NCI-H1417 treated with DMSO at 0.1 percent for 48 hours (cell line): ENCODE measurements around the gene SMARCE1.

Source experiments
- DNase-seq: peaks from one replicate; lab custom pipeline; 2025; lab: John Stamatoyannopoulos, UW

The SMARCE1 gene

GRCh38 chr17:40645943-40646342 is 1.7 kb downstream of the SMARCE1 start:
- no peak for DNase-seq

DNA sequence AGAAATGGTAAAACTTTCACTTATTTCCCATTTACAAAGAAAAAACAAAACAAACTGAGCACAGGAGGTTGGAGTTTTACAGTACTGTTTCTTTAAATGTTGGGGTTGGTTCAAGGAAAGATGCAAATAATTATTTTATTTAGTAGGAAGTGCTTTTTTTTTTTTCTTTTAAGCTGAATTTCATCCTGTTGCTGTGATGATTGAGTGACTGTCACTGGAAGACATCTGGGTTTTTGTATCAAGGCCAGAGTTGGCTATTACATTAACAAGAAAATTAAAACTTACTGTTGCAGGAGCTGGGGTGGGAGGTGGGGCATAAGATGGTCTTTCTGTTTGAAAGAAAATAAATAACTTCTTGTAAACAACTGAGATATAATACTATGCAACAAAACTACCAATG is 2.3 kb downstream of the SMARCE1 start:
- DNase-seq: no peak

- DNase-seq: no peak
Measured at GRCh38 chr17:40637931-40638330, 9.7 kb downstream of the SMARCE1 start.

DNA sequence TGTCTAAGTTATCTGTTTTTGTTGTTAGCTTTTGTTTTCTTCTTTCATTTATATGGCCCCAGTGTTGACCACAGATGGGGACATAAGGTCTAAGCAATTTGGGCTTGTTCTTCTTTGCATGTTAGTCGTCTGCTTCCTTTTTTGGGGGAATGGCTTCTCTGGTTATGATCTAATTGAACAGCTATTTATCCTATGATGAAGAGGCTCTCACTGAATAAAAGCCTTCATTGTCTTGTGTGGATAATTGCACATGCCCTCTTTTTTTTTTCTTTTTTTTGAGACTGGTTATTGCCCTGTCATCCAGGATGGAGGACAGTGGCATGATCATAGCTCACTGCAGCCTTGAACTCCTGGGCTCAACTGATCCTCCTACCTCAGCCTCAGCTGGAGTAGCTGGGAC is 13.7 kb downstream of the SMARCE1 start:
- no peak for DNase-seq

GRCh38 chr17:40632216-40632615 is 15.4 kb downstream of the SMARCE1 start:
- DNase-seq: no peak

DNA sequence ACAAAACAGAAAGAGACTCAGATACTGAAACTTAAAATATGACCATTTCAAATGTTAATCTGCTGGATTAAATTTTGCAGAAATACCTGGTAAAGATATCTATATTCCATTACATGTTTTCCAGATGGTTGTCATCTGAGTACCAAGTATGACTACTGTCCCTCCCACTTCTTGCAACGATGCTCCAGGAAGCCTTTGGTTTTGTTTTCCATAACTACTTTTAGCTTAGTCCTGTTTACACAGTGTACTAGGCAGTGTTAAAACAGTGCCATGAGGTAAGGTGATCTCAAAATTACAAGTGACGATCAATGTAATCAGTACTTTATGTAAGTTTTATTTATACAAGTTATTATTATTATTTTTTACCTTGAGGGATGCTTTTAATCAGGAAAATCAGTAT is 17.8 kb downstream of the SMARCE1 start:
- DNase-seq: no peak

DNA sequence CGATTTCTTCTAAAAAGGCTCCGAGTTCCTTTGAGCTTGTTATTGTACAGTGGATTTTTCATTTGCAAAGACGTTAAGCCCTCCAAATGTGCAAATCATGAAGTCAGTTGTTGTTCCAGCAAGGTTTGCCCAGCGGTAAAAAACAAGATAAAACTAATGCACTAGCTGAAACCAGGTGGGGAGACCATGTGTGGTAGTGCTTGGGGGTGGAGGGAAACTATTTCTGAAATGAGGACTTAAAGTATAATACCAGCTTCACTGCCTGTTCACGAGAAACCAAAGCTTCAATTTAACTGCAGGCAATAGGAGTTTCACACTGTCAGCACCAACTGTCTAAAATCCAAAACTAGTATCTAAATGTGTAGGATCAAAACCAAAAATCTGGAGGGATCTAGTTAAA is 22.3 kb downstream of the SMARCE1 start:
- DNase-seq: no peak

- no peak for DNase-seq
Measured at GRCh38 chr17:40623419-40624210, 24.0 kb downstream of the SMARCE1 start.

DNA sequence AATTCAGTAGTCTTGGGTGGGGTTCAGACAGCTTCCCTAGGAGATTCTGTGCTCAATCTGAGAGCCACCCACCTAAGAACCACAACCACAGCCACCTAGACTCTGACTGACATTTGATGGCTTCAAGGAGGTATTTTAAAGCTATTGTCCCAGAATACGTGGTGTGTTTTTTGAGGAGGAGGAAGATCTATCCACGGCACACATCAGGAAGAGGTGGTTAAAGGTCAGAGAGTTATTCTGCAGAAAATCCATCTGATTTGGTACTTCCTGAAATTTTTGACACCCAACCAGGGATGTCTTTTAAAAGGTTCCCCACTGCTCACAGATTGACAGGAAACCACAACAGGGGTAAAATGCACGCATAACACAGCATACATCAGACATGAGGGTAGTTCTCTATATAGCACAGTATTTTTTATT is 25.1 kb downstream of the SMARCE1 start:
- no peak for DNase-seq

DNA sequence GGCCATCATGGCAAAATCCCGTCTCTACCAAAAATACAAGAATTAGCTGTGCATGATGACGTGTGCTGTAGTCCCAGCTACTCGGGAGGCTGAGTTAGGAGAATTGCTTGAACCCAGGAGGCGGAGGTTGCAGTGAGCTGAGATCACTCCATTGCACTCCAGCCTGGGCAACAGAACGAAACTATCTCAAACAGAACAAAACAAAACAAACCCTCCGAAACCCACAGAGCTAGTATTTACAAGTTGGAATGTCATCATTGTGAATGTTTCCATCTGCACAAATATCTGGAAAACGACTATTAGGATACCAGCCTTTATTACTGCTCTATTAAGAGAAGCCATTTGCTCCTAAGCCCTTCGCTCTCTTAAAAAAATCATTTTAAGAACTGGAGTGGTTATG is 26.0 kb downstream of the SMARCE1 start:
- no peak for DNase-seq

GRCh38 chr17:40621019-40621418 is 26.6 kb downstream of the SMARCE1 start:
- DNase-seq: no peak

- DNase-seq: no peak
Measured at GRCh38 chr17:40618754-40619625, 28.6 kb downstream of the SMARCE1 start.

- no peak for DNase-seq
Measured at GRCh38 chr17:40617678-40618240, 29.9 kb downstream of the SMARCE1 start.

- DNase-seq: no peak
Measured at GRCh38 chr17:40616592-40616991, 31.0 kb downstream of the SMARCE1 start.

- no peak for DNase-seq
Measured at GRCh38 chr17:40615841-40616476, 31.7 kb downstream of the SMARCE1 start.

DNA sequence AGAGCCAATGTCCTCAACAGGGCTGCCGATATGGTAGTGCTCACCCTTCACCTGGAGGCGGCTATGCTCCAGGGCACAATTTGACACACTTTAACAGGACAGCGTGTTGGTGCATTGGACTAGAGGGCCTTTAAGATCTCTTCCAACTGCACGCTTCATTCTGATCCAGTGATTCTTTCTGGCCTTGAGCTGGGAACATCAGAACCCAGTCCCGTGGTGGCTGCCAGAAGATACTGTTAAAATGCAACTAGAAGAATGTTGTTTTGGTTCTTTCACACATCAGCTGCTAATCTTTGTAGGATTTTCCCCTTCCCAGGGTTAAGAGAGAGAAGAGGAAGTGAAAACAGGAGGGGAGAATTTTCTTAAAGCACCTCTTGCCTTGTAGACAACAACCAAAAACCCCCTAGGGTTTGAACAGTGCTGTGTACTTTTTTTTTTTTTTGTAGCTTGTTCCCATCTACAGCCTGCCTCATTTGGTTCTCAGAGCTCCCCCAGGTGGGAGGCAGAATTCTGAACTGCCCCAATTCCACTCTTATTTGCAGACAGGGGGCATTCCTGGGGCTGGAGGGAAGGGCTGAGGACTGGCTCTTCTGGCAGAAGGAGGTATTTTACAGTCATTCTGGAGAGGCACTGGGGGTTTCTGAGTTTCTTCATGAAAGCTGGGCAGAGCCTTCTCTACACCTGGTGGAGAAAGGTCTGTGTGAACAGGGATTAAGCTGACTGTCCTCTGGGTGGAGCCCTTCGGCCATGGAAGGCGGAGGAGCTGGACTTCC is 32.4 kb downstream of the SMARCE1 start:
- no peak for DNase-seq

GRCh38 chr17:40614431-40615067 is 33.1 kb downstream of the SMARCE1 start:
- no peak for DNase-seq

DNA sequence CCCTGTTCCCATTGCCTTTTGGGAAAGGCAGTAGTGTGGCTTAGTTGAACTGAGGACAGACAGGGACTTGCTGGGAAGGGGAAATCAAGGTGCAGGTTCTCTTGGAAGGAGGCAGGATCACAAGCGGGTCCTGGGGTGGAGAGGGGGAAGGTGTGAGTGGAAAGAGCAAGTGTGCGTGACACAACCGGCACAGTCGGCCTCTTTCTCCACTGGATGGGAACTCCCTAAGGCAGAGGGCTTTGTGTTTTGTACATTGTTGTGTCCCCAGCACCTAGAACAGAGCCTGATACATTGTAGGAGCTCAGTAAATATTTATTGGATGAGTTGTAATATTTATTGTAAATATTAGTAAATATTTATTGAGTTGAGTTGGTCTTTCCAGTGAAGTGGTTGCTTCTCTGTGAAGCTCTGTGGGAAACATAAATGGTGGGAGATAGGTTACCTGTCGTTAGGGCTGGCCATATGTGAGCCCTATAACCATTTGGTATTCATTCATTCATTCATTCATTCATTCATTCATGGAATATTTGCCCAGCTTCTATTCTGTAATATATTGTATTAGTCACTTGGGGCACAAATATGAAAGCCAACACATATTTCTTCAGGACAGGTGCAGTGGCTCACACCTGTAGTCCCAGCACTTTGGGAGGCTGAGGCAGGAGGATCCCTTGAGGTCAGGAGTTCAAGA is 34.0 kb downstream of the SMARCE1 start:
- no peak for DNase-seq

DNA sequence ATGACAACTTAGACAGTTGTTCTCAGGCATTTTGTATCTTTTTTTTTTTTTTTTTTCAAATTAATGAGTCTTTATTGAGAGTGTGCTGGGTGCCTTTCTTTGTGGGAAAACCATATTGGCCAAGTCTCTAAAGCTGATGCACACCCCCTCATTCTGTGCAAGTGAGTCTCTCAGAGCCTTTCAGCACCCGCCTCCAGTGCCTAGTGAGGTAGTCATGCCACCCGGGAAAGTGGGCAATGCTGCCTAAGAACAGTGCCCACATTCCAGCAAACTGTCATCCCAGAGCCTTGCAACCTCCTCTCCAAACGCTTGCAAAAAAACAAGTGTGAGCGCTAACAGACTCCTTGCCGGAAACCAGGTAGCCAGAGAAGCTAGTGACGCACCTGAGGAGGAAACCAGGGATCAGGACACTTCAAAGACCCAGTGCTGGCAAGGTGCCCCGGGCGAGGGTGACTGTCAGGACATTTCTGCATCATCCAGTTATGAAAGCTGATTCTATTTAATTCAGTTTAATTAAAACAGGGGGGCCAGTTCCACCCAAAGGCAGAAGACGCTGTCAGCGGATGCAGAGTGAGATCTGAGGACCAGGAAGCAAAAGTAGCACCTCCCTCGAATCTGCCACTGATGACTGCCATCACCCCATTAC is 34.9 kb downstream of the SMARCE1 start:
- no peak for DNase-seq
